ENCODE data around the gene SMYD3. TPM values are rescaled to one million over a fixed set of nuclear protein-coding genes. Genes with fewer than 3 reads are reported as not detected.

The SMYD3 gene
- total RNA-seq, 1 donor from 2014 or later, result 80.8 TPM

GRCh38 chr1:245938046-245938435 lies 569.0 kb downstream of the SMYD3 start:
- no peak overlapping the region for H3K4me3 ChIP-seq (ENCODE audit: insufficient read depth, low read depth, low read length)
- H3K4me1 Mint-ChIP-seq (ENCODE audit: low read depth, unreplicated experiment), result no peaks in the 10 kb centered on the region
- no peaks in the 10 kb centered on the region for H3K79me2 ChIP-seq (ENCODE audit: insufficient read depth, low read length)
- H4K20me1 ChIP-seq (ENCODE audit: insufficient read depth, low read length), result no peaks in the 10 kb centered on the region
- FAIRE-seq, result no peak
- TF ChIP-seq, protein P1, sequence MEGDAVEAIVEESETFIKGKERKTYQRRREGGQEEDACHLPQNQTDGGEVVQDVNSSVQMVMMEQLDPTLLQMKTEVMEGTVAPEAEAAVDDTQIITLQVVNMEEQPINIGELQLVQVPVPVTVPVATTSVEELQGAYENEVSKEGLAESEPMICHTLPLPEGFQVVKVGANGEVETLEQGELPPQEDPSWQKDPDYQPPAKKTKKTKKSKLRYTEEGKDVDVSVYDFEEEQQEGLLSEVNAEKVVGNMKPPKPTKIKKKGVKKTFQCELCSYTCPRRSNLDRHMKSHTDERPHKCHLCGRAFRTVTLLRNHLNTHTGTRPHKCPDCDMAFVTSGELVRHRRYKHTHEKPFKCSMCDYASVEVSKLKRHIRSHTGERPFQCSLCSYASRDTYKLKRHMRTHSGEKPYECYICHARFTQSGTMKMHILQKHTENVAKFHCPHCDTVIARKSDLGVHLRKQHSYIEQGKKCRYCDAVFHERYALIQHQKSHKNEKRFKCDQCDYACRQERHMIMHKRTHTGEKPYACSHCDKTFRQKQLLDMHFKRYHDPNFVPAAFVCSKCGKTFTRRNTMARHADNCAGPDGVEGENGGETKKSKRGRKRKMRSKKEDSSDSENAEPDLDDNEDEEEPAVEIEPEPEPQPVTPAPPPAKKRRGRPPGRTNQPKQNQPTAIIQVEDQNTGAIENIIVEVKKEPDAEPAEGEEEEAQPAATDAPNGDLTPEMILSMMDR (IDR thresholded peaks at IDR 0.05; ENCODE audit: insufficient read depth, low read depth, low read length), result no peak
- no peak for TF ChIP-seq EZH2 (IDR thresholded peaks at IDR 0.05; ENCODE audit: insufficient read depth, low read length)
- no peak for DNase-seq (ENCODE audit: low read depth)
- no peaks in the 10 kb centered on the region for H3K4me1 ChIP-seq (ENCODE audit: insufficient read depth, low read length)
- H3K9me3 ChIP-seq (ENCODE audit: insufficient read depth, low read depth, low read length), result no peaks in the 10 kb centered on the region
- no peak overlapping the region for H2AFZ ChIP-seq (ENCODE audit: low read depth, low read length)
- no peak overlapping the region for H3K4me2 ChIP-seq (ENCODE audit: low read length)
- H3K27ac Mint-ChIP-seq (ENCODE audit: unreplicated experiment), result no peak overlapping the region
- peaks cover 3% of the 10 kb centered on the region for H3K36me3 Mint-ChIP-seq (ENCODE audit: low read depth, unreplicated experiment)
- no peaks in the 10 kb centered on the region for H3K27me3 Mint-ChIP-seq (ENCODE audit: low read depth, unreplicated experiment)
- no peaks in the 10 kb centered on the region for H3K9me3 Mint-ChIP-seq (ENCODE audit: unreplicated experiment)
- H3K9ac ChIP-seq (ENCODE audit: low read length), result no peak overlapping the region
- H3K27me3 ChIP-seq (ENCODE audit: insufficient read depth, low read length), result no peaks in the 10 kb centered on the region
- H3K4me3 Mint-ChIP-seq (ENCODE audit: unreplicated experiment), result no peak overlapping the region
- no peaks in the 10 kb centered on the region for H3K36me3 ChIP-seq (ENCODE audit: insufficient read depth, low read length)
- no peak overlapping the region for H3K27ac ChIP-seq (ENCODE audit: low read depth, low read length)

DNA sequence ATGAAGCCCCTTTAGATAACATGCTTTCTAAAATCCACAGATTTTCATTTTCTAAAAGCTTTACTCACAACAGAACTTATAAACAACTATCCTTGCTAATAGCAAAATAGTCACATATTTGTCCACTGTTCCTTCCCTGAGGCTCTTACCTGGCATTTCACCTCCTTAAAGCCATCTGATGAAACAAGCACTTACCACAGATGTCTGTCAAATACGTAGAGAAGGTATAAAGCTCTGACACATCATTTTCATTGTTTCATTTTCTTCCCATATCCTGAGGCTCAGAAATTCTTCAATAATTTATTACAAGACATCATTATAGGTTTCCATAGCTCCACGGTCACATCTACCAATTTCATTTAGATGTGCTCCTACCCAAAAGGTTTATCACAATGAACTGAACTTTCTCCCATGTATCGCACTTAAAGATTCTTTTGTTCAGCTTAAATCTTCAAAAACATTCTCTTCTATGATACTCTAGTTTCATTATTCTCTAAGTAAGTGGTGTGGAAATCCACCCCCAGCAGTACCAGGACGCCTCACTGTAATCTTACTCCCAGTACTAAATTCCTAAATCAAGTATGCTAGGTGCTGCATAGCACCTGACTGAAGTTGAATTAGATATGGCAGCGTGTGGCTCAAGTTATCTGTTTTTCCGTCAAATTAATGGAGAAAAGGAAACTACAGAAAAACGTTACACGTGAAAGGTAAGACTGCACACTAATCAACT lies 569.6 kb downstream of the SMYD3 start:
- H3K79me2 ChIP-seq (ENCODE audit: insufficient read depth, low read length), result no peaks in the 10 kb centered on the region
- Mint-ChIP-seq H3K9me3 (ENCODE audit: unreplicated experiment) (no peaks in the 10 kb centered on the region), H3K4me1 (ENCODE audit: low read depth, unreplicated experiment) (no peaks in the 10 kb centered on the region), H3K27ac (ENCODE audit: unreplicated experiment) (no peak overlapping the region), H3K27me3 (ENCODE audit: low read depth, unreplicated experiment) (no peaks in the 10 kb centered on the region), H3K36me3 (ENCODE audit: low read depth, unreplicated experiment) (peaks cover 3% of the 10 kb centered on the region), H3K4me3 (ENCODE audit: unreplicated experiment) (no peak overlapping the region)
- no peaks in the 10 kb centered on the region for H3K27me3 ChIP-seq (ENCODE audit: insufficient read depth, low read length)
- no peaks in the 10 kb centered on the region for H4K20me1 ChIP-seq (ENCODE audit: insufficient read depth, low read length)
- no peak overlapping the region for H2AFZ ChIP-seq (ENCODE audit: low read depth, low read length)
- H3K4me3 ChIP-seq (ENCODE audit: insufficient read depth, low read depth, low read length), result no peak overlapping the region
- H3K36me3 ChIP-seq (ENCODE audit: insufficient read depth, low read length), result no peaks in the 10 kb centered on the region
- FAIRE-seq (no peak), DNase-seq (ENCODE audit: low read depth) (no peak)
- no peak for TF ChIP-seq EZH2 (IDR thresholded peaks at IDR 0.05; ENCODE audit: insufficient read depth, low read length)
- TF ChIP-seq, protein P1 (IDR thresholded peaks at IDR 0.05; ENCODE audit: insufficient read depth, low read depth, low read length), result no peak
- H3K4me2 ChIP-seq (ENCODE audit: low read length), result no peak overlapping the region
- no peaks in the 10 kb centered on the region for H3K4me1 ChIP-seq (ENCODE audit: insufficient read depth, low read length)
- H3K9ac ChIP-seq (ENCODE audit: low read length), result no peak overlapping the region
- H3K27ac ChIP-seq (ENCODE audit: low read depth, low read length), result no peak overlapping the region
- H3K9me3 ChIP-seq (ENCODE audit: insufficient read depth, low read depth, low read length), result no peaks in the 10 kb centered on the region

DNA sequence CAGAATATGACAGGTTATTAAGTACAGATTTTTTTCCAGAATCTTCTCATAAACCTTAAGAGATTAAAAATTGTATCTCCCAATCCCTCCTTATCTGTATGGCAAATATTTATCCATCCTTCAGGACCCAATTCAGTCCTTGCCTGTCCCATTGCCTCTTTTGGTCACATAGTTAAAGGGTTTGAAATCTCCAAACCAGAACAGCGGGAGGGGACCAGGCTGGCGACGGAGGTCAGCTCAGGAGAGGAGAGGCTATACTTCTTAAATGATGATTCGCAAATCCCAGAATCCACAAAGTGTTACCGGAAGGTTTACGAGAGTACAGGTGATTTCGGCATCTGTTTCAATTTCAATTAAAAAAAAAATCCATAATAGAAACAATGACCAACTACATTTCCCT lies 572.7 kb downstream of the SMYD3 start:
- no peak for DNase-seq (ENCODE audit: low read depth)
- Mint-ChIP-seq H3K27ac (ENCODE audit: unreplicated experiment) (no peak overlapping the region), H3K27me3 (ENCODE audit: low read depth, unreplicated experiment) (no peaks in the 10 kb centered on the region), H3K4me3 (ENCODE audit: unreplicated experiment) (no peak overlapping the region), H3K36me3 (ENCODE audit: low read depth, unreplicated experiment) (peaks cover 10% of the 10 kb centered on the region), H3K9me3 (ENCODE audit: unreplicated experiment) (no peaks in the 10 kb centered on the region), H3K4me1 (ENCODE audit: low read depth, unreplicated experiment) (no peaks in the 10 kb centered on the region)
- no peak overlapping the region for H2AFZ ChIP-seq (ENCODE audit: low read depth, low read length)
- H3K4me3 ChIP-seq (ENCODE audit: insufficient read depth, low read depth, low read length), result no peak overlapping the region
- H3K79me2 ChIP-seq (ENCODE audit: insufficient read depth, low read length), result no peaks in the 10 kb centered on the region
- TF ChIP-seq, protein P1 (IDR thresholded peaks at IDR 0.05; ENCODE audit: insufficient read depth, low read depth, low read length), result no peak
- no peak for TF ChIP-seq EZH2 (IDR thresholded peaks at IDR 0.05; ENCODE audit: insufficient read depth, low read length)
- H3K27me3 ChIP-seq (ENCODE audit: insufficient read depth, low read length), result no peaks in the 10 kb centered on the region
- FAIRE-seq, result no peak
- no peak overlapping the region for H3K4me2 ChIP-seq (ENCODE audit: low read length)
- no peak overlapping the region for H3K9ac ChIP-seq (ENCODE audit: low read length)
- H3K27ac ChIP-seq (ENCODE audit: low read depth, low read length), result no peak overlapping the region
- H4K20me1 ChIP-seq (ENCODE audit: insufficient read depth, low read length), result no peaks in the 10 kb centered on the region
- no peaks in the 10 kb centered on the region for H3K4me1 ChIP-seq (ENCODE audit: insufficient read depth, low read length)
- H3K9me3 ChIP-seq (ENCODE audit: insufficient read depth, low read depth, low read length), result no peaks in the 10 kb centered on the region
- no peaks in the 10 kb centered on the region for H3K36me3 ChIP-seq (ENCODE audit: insufficient read depth, low read length)

All from astrocyte (in vitro differentiated cells and primary cell).